Dedifferentiated amniotic fluid mesenchymal stem cell (primary cell): Measurements from ENCODE around the gene RBFOX1.

Experiments
- DNase-seq: peaks from one replicate; pipeline ENCODE4 v3.0.0-alpha.2; 2016; ENCODE audit errors: extremely low spot score

The RBFOX1 gene

GRCh38 chr16:7689234-7689633, 356.6 kb downstream of the RBFOX1 start:
- no peak for DNase-seq

- no peak for DNase-seq
Observed at GRCh38 chr16:7691533-7691932, 358.9 kb downstream of the RBFOX1 start.

GRCh38 chr16:7703672-7704071, 371.0 kb downstream of the RBFOX1 start:
- DNase-seq, result no peak

GRCh38 chr16:7705885-7706284, 373.2 kb downstream of the RBFOX1 start:
- DNase-seq, result no peak

- DNase-seq, result no peak
Observed at GRCh38 chr16:7709186-7709585, 376.5 kb downstream of the RBFOX1 start.

- DNase-seq, result no peak
Observed at GRCh38 chr16:7713244-7713643, 380.6 kb downstream of the RBFOX1 start.

- DNase-seq, result no peak
Observed at GRCh38 chr16:7714775-7715174, 382.1 kb downstream of the RBFOX1 start.

GRCh38 chr16:7716660-7717550, 384.3 kb downstream of the RBFOX1 start:
- DNase-seq, result no peak

- no peak for DNase-seq
Observed at GRCh38 chr16:7722761-7723160, 390.1 kb downstream of the RBFOX1 start.

GRCh38 chr16:7731141-7731540, 398.5 kb downstream of the RBFOX1 start:
- no peak for DNase-seq

- no peak for DNase-seq
Observed at GRCh38 chr16:7736138-7736665, 403.6 kb downstream of the RBFOX1 start.

GRCh38 chr16:7742626-7743025, 410.0 kb downstream of the RBFOX1 start:
- DNase-seq, result no peak

GRCh38 chr16:7744546-7745264, 412.1 kb downstream of the RBFOX1 start:
- DNase-seq, result no peak

GRCh38 chr16:7745276-7745675, 412.6 kb downstream of the RBFOX1 start:
- no peak for DNase-seq

GRCh38 chr16:7746941-7747340, 414.3 kb downstream of the RBFOX1 start:
- DNase-seq, result no peak

GRCh38 chr16:7748522-7748921, 415.9 kb downstream of the RBFOX1 start:
- no peak for DNase-seq

- DNase-seq, result no peak
Observed at GRCh38 chr16:7755347-7755882, 422.8 kb downstream of the RBFOX1 start.
